Measurements from ENCODE around the gene MCTP1.

MCTP1 gene

GRCh38 chr5:95027775-95028174 lies 257.1 kb downstream of the MCTP1 start:
- H2BK120ac ChIP-seq (ENCODE audit: low read depth, low read length) = no peak overlapping the region
- WGBS = 100% methylated on average over 2 of the region's 3 CpGs
- H2BK15ac ChIP-seq (ENCODE audit: low read depth, poor library complexity, severe bottlenecking) = no peak overlapping the region
- peaks cover 3% of the 10 kb centered on the region for H3K9me3 ChIP-seq (ENCODE audit: control insufficient read depth, low read length)
- H2AFZ ChIP-seq (ENCODE audit: low read depth, low read length) = no peak overlapping the region
- H3K4ac ChIP-seq (ENCODE audit: low read depth in 1 of 2, low read length in 2 of 2) = no peak overlapping the region
- no peaks in the 10 kb centered on the region for H3K27me3 ChIP-seq (ENCODE audit: control insufficient read depth in 1 of 2, insufficient read depth in 1 of 2, low read length in 2 of 2)
- no peak overlapping the region for H2BK12ac ChIP-seq (ENCODE audit: low read length in 2 of 2)
- no peak overlapping the region for H3K27ac ChIP-seq (ENCODE audit: low read length, poor library complexity, severe bottlenecking)
- H2AK5ac ChIP-seq (ENCODE audit: low read length, severe bottlenecking) = no peak overlapping the region
- H3K79me1 ChIP-seq (replicated peaks; ENCODE audit: low read length, poor library complexity, severe bottlenecking) = peaks cover 13% of the 10 kb centered on the region
- H3K18ac ChIP-seq (ENCODE audit: low read depth in 1 of 2, low read length in 2 of 2) = no peak overlapping the region
- H3K36me3 ChIP-seq (ENCODE audit: control insufficient read depth in 1 of 2, insufficient read depth in 2 of 2, low read depth in 1 of 2, low read length in 2 of 2) = no peaks in the 10 kb centered on the region
- no peak overlapping the region for H3K14ac ChIP-seq (ENCODE audit: low read length in 2 of 2)
- no peak overlapping the region for H3K9ac ChIP-seq (ENCODE audit: low read length)
- H4K91ac ChIP-seq (ENCODE audit: low read length) = no peak overlapping the region
- H3K4me1 ChIP-seq (ENCODE audit: control insufficient read depth, insufficient read depth, low read depth, low read length) = peaks cover 10% of the 10 kb centered on the region
- H3K4me3 ChIP-seq (ENCODE audit: insufficient read depth in 1 of 2, low read depth in 1 of 2, low read length in 2 of 2) = no peak overlapping the region
- H3K4me2 ChIP-seq (ENCODE audit: low read length, poor library complexity, severe bottlenecking) = no peak overlapping the region
- H4K8ac ChIP-seq (ENCODE audit: low read length) = no peak overlapping the region
- no peak overlapping the region for H2BK5ac ChIP-seq (ENCODE audit: low read depth, low read length, poor library complexity, severe bottlenecking)
- no peak for DNase-seq
- H3K23ac ChIP-seq (ENCODE audit: low read length in 2 of 2) = no peak overlapping the region

- WGBS = 76% methylated on average over 5 of the region's 5 CpGs
- no peak overlapping the region for H3K4me2 ChIP-seq (ENCODE audit: low read length, poor library complexity, severe bottlenecking)
These were observed 257.7 kb downstream of the MCTP1 start for GRCh38 chr5:95027151-95027721.

GRCh38 chr5:95026718-95027117 lies 258.2 kb downstream of the MCTP1 start:
- H3K23ac ChIP-seq (ENCODE audit: low read length in 2 of 2) = no peak overlapping the region
- H3K27ac ChIP-seq (ENCODE audit: low read length, poor library complexity, severe bottlenecking) = no peak overlapping the region
- no peaks in the 10 kb centered on the region for H3K36me3 ChIP-seq (ENCODE audit: control insufficient read depth in 1 of 2, insufficient read depth in 2 of 2, low read depth in 1 of 2, low read length in 2 of 2)
- no peak overlapping the region for H3K4me3 ChIP-seq (ENCODE audit: insufficient read depth in 1 of 2, low read depth in 1 of 2, low read length in 2 of 2)
- H2BK12ac ChIP-seq (ENCODE audit: low read length in 2 of 2) = no peak overlapping the region
- no peak overlapping the region for H3K4me2 ChIP-seq (ENCODE audit: low read length, poor library complexity, severe bottlenecking)
- DNase-seq = no peak
- no peak overlapping the region for H4K91ac ChIP-seq (ENCODE audit: low read length)
- no peak overlapping the region for H2BK120ac ChIP-seq (ENCODE audit: low read depth, low read length)
- H3K4ac ChIP-seq (ENCODE audit: low read depth in 1 of 2, low read length in 2 of 2) = no peak overlapping the region
- H2AFZ ChIP-seq (ENCODE audit: low read depth, low read length) = no peak overlapping the region
- H3K79me1 ChIP-seq (replicated peaks; ENCODE audit: low read length, poor library complexity, severe bottlenecking) = peaks cover 13% of the 10 kb centered on the region
- no peak overlapping the region for H3K14ac ChIP-seq (ENCODE audit: low read length in 2 of 2)
- H4K8ac ChIP-seq (ENCODE audit: low read length) = no peak overlapping the region
- peaks cover 10% of the 10 kb centered on the region for H3K4me1 ChIP-seq (ENCODE audit: control insufficient read depth, insufficient read depth, low read depth, low read length)
- H2AK5ac ChIP-seq (ENCODE audit: low read length, severe bottlenecking) = no peak overlapping the region
- H3K9me3 ChIP-seq (ENCODE audit: control insufficient read depth, low read length) = peaks cover 3% of the 10 kb centered on the region
- WGBS = 100% methylated on average over 2 of the region's 2 CpGs
- H2BK15ac ChIP-seq (ENCODE audit: low read depth, poor library complexity, severe bottlenecking) = no peak overlapping the region
- H3K27me3 ChIP-seq (ENCODE audit: control insufficient read depth in 1 of 2, insufficient read depth in 1 of 2, low read length in 2 of 2) = no peaks in the 10 kb centered on the region
- no peak overlapping the region for H2BK5ac ChIP-seq (ENCODE audit: low read depth, low read length, poor library complexity, severe bottlenecking)
- H3K18ac ChIP-seq (ENCODE audit: low read depth in 1 of 2, low read length in 2 of 2) = no peak overlapping the region
- no peak overlapping the region for H3K9ac ChIP-seq (ENCODE audit: low read length)

More at GRCh38 chr5:95027151-95027721, 257.7 kb downstream of the MCTP1 start:
- Histone ChIP-seq H2BK15ac (ENCODE audit: low read depth, poor library complexity, severe bottlenecking) (no peak overlapping the region), H4K8ac (ENCODE audit: low read length) (no peak overlapping the region), H3K4ac (ENCODE audit: low read depth in 1 of 2, low read length in 2 of 2) (no peak overlapping the region), H3K9ac (ENCODE audit: low read length) (no peak overlapping the region), H2AFZ (ENCODE audit: low read depth, low read length) (no peak overlapping the region), H2BK12ac (ENCODE audit: low read length in 2 of 2) (no peak overlapping the region), H4K91ac (ENCODE audit: low read length) (no peak overlapping the region), H3K18ac (ENCODE audit: low read depth in 1 of 2, low read length in 2 of 2) (no peak overlapping the region), H3K4me1 (ENCODE audit: control insufficient read depth, insufficient read depth, low read depth, low read length) (peaks cover 10% of the 10 kb centered on the region), H3K9me3 (ENCODE audit: control insufficient read depth, low read length) (peaks cover 3% of the 10 kb centered on the region), H3K23ac (ENCODE audit: low read length in 2 of 2) (no peak overlapping the region), H3K27me3 (ENCODE audit: control insufficient read depth in 1 of 2, insufficient read depth in 1 of 2, low read length in 2 of 2) (no peaks in the 10 kb centered on the region), H3K4me3 (ENCODE audit: insufficient read depth in 1 of 2, low read depth in 1 of 2, low read length in 2 of 2) (no peak overlapping the region), H2BK5ac (ENCODE audit: low read depth, low read length, poor library complexity, severe bottlenecking) (no peak overlapping the region), H2AK5ac (ENCODE audit: low read length, severe bottlenecking) (no peak overlapping the region), H3K79me1 (replicated peaks; ENCODE audit: low read length, poor library complexity, severe bottlenecking) (peaks cover 13% of the 10 kb centered on the region), H3K36me3 (ENCODE audit: control insufficient read depth in 1 of 2, insufficient read depth in 2 of 2, low read depth in 1 of 2, low read length in 2 of 2) (no peaks in the 10 kb centered on the region), H2BK120ac (ENCODE audit: low read depth, low read length) (no peak overlapping the region), H3K27ac (ENCODE audit: low read length, poor library complexity, severe bottlenecking) (no peak overlapping the region), H3K14ac (ENCODE audit: low read length in 2 of 2) (no peak overlapping the region)
- peak; percentile 58 for DNase-seq

GRCh38 chr5:95022967-95023695 lies 261.8 kb downstream of the MCTP1 start:
- Histone ChIP-seq H2AK5ac (ENCODE audit: low read length, severe bottlenecking) (no peak overlapping the region), H2BK120ac (ENCODE audit: low read depth, low read length) (no peak overlapping the region)

More at GRCh38 chr5:95022967-95023695, 261.8 kb downstream of the MCTP1 start:
- peak; percentile 27 for DNase-seq
- peaks cover 8% of the 10 kb centered on the region for H3K79me1 ChIP-seq (replicated peaks; ENCODE audit: low read length, poor library complexity, severe bottlenecking)
- peak overlapping the region in 1 of 2 experiments; percentile 2 for H3K18ac ChIP-seq (ENCODE audit: low read depth in 1 of 2, low read length in 2 of 2)
- no peak overlapping the region for H2AFZ ChIP-seq (ENCODE audit: low read depth, low read length)
- H2BK15ac ChIP-seq (ENCODE audit: low read depth, poor library complexity, severe bottlenecking) = no peak overlapping the region
- no peak overlapping the region for H2BK12ac ChIP-seq (ENCODE audit: low read length in 2 of 2)
- H3K27ac ChIP-seq (ENCODE audit: low read length, poor library complexity, severe bottlenecking) = peak overlapping the region; percentile 30
- no peak overlapping the region for H4K8ac ChIP-seq (ENCODE audit: low read length)
- no peak overlapping the region for H2BK5ac ChIP-seq (ENCODE audit: low read depth, low read length, poor library complexity, severe bottlenecking)
- H3K27me3 ChIP-seq (ENCODE audit: control insufficient read depth in 1 of 2, insufficient read depth in 1 of 2, low read length in 2 of 2) = no peaks in the 10 kb centered on the region
- H3K9ac ChIP-seq (ENCODE audit: low read length) = no peak overlapping the region
- no peaks in the 10 kb centered on the region for H3K9me3 ChIP-seq (ENCODE audit: control insufficient read depth, low read length)
- 85% methylated on average over 4 of the region's 5 CpGs for WGBS
- H3K4me3 ChIP-seq (ENCODE audit: insufficient read depth in 1 of 2, low read depth in 1 of 2, low read length in 2 of 2) = no peak overlapping the region
- H3K4ac ChIP-seq (ENCODE audit: low read depth in 1 of 2, low read length in 2 of 2) = no peak overlapping the region
- H3K23ac ChIP-seq (ENCODE audit: low read length in 2 of 2) = no peak overlapping the region
- H3K4me2 ChIP-seq (ENCODE audit: low read length, poor library complexity, severe bottlenecking) = no peak overlapping the region
- no peaks in the 10 kb centered on the region for H3K36me3 ChIP-seq (ENCODE audit: control insufficient read depth in 1 of 2, insufficient read depth in 2 of 2, low read depth in 1 of 2, low read length in 2 of 2)
- H3K14ac ChIP-seq (ENCODE audit: low read length in 2 of 2) = no peak overlapping the region
- peaks cover 5% of the 10 kb centered on the region for H3K4me1 ChIP-seq (ENCODE audit: control insufficient read depth, insufficient read depth, low read depth, low read length)
- H4K91ac ChIP-seq (ENCODE audit: low read length) = no peak overlapping the region

All from mesenchymal stem cell (in vitro differentiated cells and primary cell).